CD1c-positive myeloid dendritic cell (primary cell): ENCODE results near the gene TOMT.

Experiments
- DNase-seq: peaks from one replicate; pipeline ENCODE4 v3.0.0-alpha.2; 2016; ENCODE audit errors: extremely low spot score

The TOMT gene

DNA sequence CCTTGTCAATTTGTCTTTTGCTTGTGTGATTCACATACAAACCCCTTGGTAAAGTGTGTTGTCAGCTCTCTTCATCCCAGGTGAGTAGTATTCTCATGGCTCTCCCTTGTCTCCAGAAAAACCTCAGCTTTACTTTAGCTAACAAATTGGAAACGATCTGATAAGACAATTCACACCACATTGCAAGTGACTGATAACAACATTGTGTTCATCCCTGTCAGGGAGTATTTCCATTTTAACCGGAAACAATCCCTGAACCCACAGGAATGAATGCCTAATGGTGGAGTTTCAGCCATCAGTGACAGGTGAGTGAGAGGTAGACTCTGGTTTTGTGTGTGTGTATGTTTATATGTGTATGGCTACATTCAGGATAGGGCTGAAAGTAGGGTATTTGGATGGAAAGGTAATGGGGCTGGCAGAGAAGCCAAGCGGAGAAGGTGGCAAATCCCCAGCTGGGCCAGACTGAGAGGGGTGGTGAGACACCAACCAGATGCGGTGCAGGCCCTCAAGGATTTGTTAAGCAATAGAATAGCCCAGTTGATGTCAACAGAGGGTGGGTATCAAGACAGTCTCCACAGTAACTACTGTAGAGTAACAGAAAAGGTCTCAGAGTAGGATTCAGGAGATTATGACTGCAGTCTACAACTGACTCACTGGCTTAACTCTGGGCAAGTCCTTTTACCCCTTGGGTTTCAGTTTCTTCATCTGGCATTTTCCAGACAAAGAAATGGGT lies 17.5 kb upstream of the TOMT start:
- DNase-seq = no peak

DNA sequence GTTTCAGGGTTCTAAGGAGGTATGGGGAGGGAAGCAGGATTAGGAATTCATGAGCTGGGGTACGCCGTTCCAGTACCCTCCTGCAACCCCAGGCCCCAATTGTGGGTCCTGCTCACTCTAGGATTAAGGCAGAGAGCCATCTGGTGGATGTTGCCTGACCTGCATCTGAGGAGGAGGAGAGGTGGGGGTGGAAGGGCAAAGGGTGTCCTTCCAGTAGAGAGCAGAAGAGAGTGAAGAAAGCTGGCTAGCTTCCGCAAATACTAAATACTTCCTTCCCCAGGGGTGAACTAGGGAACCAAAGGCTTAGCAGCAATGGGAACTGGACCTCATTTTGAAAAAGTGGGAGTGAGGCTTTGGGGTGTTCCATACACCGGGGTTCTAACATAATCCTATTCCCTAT lies 14.4 kb upstream of the TOMT start:
- peak; percentile 88 for DNase-seq

DNA sequence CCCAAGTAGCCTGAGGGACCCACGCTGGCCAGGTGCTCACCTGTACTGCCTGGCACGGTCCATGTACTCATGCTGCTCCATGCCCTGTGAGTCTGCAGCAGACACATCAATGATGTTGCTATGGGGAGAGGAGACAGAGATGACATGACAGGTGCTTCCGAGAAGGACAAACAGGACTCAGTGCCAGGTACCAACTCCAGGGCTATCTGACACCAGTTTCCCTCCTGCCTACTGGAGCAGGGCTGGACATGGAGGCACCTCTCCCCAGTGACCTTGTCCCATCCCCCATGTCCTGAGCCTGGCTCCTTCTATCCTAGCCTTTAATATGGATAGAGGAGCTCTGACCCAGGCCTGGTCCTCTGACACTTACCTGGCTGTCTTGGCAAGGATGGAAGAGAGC lies 7.0 kb upstream of the TOMT start:
- no peak for DNase-seq

DNA sequence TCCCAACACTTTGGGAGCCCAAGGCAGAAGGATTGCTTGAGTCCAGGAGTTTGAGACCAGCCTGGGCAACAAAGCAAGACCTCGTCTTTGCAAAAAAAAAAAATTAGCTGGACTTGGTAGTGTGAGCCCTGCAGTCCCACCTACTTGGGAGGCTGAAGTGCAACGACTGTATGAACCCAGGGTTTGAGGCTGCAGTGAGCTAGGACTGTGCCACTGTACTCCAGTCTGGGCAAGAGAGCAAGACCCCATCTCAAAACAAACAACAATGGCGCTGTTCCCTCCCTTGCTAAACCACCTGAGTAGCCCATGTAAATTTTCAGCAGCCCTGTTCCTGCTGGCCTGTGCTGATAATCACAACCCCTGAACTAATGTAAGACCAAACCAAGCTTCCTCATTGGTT lies 5.7 kb upstream of the TOMT start:
- DNase-seq = no peak

DNA sequence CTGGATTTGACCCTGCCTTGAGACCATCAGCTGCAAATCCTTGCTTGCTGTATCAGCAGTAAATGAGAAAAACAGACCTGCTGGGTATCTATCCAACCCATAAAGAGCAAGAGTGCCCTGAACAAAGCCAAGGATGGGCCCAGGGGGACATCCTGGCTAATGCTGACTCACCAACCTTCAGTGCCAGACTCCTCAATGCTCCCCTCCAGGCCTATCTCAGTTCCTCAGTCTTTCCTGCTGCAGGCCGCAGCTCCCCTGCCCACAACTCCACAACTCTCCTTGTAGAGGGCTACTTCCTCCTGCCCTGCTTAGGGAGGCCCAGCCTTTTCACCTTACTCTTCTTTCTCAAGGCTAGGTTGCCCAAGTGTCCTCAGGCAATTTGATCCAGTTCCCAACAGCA lies 5.3 kb upstream of the TOMT start:
- peak; percentile 77 for DNase-seq

DNA sequence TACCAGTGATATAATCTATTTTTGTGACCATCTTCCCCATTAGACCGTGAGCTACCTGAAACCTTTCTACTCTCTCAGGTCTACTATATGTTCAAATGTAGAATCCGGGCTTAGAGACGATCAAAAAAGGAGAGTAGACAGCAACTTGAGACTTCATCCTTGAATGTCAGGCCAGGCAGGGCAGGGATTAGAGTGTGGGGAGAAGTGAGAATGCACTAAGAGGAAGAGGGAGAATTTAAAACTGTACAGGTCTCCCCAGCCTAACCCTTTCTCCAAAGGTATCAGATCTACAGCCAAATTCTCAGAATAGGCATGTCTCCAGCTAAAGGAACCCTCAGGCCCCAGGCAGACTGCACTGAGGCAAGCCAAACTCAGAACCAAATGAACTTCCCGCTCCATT lies 3.6 kb upstream of the TOMT start:
- peak; percentile 33 for DNase-seq

DNA sequence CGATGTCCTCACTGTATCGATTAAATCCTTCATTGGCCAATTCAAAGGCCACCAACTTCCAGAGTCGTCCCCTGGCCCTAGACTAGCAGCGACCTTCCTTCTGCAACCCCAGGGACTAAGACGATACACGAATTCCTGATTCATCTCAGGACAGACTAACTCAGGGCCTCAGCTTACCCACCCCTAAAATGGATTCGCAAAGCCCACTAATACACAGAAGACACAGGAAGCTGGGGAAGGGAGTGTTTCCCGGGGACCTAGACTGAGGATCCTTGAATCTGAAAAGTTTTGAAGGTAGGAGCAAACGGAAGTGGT lies 3.1 kb upstream of the TOMT start:
- no peak for DNase-seq

DNA sequence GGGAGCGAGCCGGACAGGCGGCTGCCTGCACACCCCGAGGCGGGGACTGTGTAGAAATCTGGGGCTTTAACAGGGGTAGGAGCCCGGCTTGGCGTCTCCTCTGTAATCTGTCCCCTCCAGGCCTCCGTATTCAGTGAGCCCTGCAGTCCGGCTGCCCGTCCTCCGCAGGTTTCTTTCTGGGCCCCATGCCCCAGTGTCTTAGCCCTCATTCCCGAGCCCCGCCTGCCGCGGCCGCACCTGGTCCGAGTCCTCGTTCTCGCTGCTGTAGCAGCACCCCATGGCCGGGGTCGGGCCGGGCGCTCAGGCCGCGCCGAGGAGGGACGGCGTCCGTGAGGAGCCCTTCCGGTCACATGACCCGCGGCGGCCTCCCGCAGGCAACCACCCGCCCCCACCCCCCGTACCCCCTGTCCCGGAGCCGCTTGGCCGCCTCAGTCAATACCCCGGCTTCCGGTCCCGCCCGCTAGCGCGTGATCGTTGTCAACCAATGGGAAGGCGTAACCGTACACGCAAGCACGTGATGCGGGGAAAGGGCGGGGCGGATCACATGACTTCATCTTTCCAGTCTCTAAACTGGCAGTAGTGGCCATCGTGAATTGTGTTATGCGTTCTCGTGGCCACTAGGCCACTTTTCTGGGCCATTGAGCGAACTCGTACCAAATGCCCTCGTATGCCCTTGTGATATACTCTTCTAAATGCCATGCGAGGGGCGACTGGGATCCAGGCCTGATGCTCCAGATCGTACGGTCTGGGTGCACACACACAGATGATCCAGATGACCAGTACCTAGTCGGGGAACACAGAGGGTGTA lies 2.6 kb upstream of the TOMT start, which contains the start of gene LAMTOR1:
TSS of gene LAMTOR1 (minus strand) at position 352 of the 808 bp plus-strand sequence. CDS start at position 279, 73 bp downstream.
- DNase-seq = peak; percentile 99

DNA sequence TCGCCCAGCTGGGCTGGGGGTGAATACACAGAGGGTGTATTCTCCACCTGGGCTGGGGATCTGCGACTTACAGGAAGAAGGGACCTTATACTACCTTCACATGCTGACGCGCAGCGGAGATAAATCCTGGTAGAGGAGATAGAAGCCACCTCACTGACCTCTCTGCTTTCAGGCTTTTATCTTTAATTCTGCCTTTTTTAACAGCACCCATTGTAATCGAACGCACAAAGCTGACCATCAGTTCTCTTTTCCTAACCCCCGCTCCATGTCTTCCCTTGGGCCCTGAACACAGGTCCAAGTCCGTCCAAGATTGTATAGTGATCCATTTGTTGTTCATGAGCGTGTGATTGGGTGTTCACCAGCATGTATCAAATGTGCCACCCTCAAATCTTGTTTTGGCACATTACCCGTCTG lies 2.0 kb upstream of the TOMT start:
- no peak for DNase-seq

DNA sequence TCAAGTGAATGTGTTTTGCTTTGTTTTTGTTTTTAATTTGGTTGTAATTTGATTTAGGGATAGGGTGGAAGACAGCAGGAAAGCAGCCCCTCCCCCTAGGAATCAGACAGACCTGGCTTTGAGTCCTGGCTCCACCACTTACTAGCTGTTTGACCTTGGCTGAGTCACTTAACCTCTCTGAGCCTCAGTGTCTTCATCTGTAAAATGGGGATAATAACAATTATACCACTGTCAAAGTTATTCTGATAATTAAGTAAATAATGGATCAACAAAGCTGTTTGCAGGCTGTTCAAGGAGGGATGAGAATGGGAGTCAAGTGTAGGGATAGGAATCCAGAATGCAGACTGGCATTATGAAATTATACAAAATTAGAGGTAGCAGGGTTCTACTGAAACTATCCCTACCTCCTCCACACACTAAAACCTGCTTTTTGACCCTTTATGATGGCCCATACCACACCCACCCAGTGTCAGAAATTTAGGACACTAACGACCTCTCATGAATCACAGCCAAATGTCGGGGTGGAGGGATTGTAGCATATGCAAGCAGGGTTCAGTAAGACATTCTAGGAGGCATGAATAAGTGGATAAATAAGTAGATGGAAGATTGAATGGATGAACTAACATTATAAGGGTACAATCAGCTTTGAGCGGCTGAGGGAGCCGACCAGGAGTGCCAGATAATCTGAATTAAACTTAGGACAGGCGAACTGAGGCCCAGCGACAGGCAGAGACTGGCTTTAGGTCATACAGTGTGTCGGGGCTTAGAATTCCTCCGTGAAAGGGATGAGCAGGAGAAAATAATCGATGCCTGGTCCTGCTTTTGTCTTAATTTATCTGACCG lies 5.8 kb downstream of the TOMT start:
- no peak for DNase-seq

DNA sequence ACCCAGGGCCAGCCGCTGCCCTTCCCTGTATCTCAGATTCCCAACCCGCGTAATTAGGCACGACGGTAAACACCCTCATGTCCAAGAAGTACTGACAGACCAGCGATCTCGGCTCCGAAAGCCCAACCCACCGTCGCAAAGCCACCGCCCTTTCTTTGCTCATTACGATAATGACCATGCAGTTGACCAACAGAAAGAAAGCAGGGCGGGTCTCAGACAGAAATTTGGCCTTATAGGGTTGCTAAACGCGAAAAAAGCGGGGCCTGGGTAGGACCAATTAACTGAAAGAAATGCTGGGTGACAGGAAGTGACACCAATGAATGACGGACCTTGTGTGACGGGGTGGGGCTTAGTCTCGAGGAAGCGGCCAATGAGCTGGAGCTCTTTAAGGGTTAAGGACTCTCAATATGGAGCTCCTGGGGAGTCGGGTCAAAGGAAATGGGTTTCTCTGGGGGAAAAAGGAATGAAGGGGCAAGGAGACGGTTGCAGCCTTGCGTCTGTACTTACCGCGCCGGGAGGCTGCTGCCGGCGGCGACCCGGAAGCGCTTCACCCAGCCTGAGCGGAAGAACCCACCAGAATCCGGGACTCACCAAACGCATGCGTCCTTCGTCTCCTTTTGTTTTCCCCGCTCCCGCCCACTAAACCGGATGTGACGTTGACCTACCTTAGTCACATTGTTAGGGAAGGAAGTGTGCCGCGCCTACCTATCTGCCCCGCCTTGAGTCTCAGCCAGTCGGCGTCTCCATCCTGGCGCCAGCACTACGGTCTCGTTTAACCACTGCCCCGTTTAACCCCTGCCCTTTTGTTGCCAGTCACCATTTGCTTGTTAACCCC lies 6.6 kb downstream of the TOMT start, which contains the start of gene ANAPC15:
TSS of gene ANAPC15 (minus strand) at position 553 of the 835 bp plus-strand sequence. CDS start 1,419 bp downstream, outside the sequence.
- DNase-seq = peak; percentile 100

DNA sequence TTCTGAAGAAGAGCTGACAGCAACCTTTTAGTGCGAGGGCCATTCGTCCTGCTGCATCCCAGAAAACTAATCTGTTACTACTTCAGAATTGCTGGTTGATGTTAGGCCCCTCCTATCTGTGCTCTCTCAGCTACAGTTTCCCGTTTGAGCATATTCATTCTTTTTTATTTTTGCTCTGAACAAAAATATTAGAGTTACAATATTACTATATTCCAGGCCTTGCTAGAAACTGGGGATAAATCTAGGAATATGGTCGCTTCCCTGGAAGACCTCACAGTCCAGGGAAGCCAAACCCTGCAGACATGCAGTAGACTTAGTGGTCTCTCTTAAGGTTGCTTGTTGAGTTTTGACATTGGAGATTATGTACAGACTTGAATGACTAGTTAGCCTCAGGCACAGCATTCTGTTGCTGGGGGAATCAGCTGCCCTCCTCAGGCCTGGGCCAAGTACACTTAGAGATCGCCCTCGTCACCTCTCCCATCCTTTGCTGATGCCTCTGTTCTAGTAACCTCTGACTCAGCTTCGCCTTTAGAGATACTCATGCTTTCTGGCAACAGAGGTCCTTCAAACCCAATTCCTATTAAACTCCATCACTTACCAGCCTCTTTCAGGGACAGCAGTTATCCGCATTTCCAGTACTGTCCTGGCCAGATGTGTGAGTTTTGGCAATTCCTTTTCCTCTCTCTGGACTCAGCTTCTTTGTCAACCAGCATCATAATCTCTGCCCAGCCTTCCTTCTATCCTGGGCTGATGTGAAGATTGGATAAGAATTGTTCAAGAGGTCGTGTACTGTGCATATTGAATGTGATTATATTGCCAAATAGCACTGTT lies 7.5 kb downstream of the TOMT start:
- no peak for DNase-seq

DNA sequence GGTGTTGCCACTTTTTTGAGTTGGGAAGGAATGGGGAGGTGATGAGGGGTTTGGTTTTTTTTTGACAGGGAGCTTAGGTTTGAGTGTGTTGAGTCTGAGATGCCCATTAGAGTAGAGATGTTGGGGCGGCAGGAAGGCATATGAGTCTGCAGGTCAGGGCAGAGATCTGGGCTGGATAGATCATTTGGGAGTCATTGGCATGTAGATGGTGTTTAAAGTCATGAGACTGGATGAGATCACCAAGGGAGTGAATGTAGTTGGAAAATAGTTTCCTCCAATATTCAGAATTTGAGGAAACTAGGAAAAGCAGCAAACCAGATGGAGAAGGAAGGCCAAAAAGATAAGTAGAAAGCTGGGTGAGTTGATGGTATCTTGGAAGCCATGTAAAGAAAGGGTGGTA lies 8.8 kb downstream of the TOMT start:
- no peak for DNase-seq

DNA sequence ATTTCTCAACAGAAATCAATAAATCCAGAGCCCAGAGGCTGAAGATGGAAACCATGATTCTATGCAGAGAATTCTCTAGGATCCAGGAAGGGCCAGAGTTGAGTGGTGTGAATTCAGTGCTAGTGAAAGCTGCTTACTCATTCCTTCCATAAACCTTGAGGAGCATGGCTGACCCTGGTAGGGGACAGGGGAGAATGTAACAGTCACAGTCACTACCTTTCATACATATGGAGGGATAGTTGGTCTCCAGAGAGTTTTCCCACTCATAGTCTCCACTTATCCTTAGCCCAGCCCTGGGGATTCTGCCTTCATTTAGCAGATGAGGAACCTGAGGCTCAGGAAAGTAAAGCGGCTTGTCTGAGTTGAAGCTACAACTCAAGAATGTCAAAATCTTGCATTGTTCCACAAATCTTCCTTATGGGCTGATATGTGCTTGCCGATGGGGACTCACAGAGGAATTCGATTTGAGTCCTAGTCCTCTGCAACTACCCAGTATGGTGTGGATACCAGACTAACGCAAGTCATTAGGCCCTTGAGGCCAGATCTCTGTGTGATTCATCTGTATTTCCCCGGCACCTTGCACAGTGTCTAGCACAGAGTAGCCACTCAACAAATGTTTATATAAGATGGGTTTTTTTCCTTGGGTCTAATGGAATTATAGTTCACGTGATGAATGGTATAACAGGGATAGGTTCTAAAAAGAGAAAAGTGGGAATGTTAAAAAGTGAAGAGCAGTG lies 10.5 kb downstream of the TOMT start:
- DNase-seq = no peak

DNA sequence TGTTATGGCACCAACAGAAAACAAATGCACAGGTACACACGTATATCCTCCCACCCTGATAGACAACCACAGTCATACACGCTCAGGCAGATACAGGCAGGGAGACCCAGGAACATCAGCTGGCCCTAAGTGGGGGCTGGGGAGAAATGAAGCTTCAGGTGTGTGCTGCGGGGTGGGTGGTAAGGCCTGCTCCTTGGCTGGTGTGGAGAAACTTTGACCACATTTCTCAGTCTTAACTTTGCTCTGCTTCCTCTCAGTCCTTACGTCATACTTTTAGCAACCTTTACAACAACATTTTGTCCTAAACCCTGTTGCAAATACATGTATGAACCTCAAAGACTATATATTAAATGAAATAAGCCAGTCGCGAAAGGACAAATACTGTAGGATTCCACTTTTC lies 13.5 kb downstream of the TOMT start:
- DNase-seq = no peak

DNA sequence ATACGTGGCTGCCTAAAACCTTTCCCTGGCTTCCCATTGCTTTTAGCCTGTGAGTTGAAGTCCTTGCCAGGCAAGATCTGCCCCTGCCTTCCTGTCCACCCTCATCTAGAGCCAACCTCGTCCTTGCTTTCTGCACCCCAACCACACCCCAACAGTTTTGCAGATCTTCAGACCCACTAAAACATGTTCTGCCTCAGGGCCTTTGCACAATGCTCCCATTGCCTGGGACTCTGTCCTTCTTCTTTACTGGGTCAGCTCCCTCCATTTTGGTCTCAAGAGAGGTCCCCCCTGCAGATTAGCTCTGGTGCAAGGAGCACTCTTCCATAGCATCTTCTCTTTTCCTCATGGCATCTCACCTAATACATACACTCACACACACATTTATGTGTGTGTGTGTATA lies 15.2 kb downstream of the TOMT start:
- no peak for DNase-seq

DNA sequence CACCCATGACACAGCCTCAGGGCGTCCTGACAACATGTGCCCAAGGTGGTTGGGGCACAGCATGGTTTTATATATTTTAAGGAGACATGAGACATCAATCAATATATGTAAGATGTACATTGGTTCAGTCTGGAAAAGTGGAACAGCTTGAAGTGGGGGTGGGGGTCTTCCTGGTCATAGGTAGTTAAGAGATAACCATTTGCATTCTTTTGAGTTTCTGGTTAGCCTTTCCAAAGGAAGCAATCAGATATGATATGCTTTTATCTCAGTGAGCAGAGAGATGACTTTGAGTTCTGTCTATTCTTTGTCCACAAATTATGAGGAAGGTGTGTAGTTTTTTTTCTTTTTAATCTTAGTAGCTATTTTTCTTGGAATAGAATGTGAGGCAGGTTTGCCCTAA lies 16.9 kb downstream of the TOMT start:
- no peak for DNase-seq

DNA sequence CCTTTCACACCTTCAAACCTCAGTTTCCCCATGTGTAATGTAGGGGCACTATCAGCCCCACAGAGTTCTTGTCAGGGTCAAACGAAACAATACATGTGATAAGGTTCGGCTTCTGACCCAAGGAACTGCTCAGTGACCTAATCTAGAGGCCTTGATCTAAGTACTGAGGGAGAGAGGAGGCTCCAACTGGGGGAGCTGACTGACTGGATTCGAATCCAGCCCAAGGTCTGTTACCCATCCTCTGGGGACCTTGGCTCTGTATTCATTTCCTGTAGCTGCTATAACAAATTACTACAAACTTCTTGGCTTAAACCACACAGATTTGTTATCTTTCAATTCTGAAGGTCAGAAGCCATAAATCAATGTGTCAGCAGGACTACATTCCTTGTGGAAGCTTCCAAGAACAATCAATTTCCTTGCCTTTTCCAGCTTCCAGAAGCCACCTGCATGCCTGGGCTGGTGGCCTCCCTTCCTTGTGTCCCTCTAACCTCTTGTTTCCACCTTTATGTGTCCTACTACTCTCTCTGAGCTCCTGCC lies 17.5 kb downstream of the TOMT start:
- DNase-seq = no peak

DNA sequence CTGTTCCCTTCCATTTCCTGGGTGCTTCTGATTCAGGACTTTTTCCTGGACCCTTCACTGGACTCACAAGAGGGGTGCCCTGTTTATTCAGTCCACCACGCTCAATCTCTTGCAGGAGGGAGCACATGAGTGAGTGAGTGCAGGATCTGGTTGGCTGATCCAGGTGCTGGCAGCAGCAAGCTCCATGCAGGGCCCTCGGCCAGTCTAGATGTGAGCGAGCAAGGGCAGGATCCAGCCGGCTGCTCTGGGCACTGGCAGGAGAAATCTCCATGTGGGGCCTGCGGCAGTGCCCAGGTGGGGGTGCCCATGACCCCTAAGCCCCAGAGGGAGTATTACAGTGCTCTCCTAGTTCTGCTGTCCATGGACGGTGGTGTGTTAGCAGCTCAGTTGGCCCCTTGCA lies 18.3 kb downstream of the TOMT start:
- DNase-seq = no peak

DNA sequence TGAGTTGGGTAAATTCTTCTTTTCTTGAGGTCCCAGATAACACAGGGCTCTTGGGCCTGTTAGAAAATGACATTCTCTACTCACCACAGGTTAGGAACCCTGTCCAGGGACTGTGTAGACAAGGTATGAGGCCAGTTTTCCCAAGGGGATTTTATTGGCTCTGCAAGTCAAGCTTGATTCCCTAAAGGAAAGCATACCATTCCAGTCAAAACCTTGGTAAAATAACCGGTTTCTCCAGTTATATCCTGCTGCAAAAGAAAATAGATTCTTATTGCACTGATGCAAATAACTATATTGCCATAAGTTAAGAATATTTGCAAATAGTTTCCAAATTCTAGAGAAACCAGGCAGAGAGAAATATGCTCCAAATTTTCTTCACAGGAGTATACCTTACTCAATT lies 20.2 kb downstream of the TOMT start:
- no peak for DNase-seq
